Fibroblast of the conjunctiva (primary cell): ENCODE data around the gene NRXN3.

Source experiments
- DNase-seq: peaks from one replicate; pipeline ENCODE4 v3.0.0-alpha.2; 2010; ENCODE audit warnings: low read depth

Gene NRXN3

GRCh38 chr14:79896009-79896408 is 1725.8 kb downstream of the NRXN3 start:
- DNase-seq, result no peak

GRCh38 chr14:79899610-79900009 is 1729.4 kb downstream of the NRXN3 start:
- no peak for DNase-seq

GRCh38 chr14:79904497-79904896 is 1734.3 kb downstream of the NRXN3 start:
- no peak for DNase-seq

- DNase-seq, result no peak
Measured at GRCh38 chr14:79906994-79907393, 1736.8 kb downstream of the NRXN3 start.

- DNase-seq, result no peak
Measured at GRCh38 chr14:79910086-79910485, 1739.9 kb downstream of the NRXN3 start.

- no peak for DNase-seq
Measured at GRCh38 chr14:79911744-79912143, 1741.6 kb downstream of the NRXN3 start.

- no peak for DNase-seq
Measured at GRCh38 chr14:79914595-79914994, 1744.4 kb downstream of the NRXN3 start.

GRCh38 chr14:79915406-79915805 is 1745.2 kb downstream of the NRXN3 start:
- DNase-seq, result no peak

- DNase-seq, result no peak
Measured at GRCh38 chr14:79916281-79916680, 1746.1 kb downstream of the NRXN3 start.

GRCh38 chr14:79916892-79917291 is 1746.7 kb downstream of the NRXN3 start:
- DNase-seq, result no peak
